Ovary (tissue), 3 donors: ENCODE measurements around the gene TPSB2.
"Not testable (repeated sequence)": the region's sequence is repeated elsewhere in the genome, so short reads cannot be mapped to it uniquely, and the experiment has no call there.

Source experiments
- CTCF ChIP-seq, 3 donors: fragments of 450-650 bp in 2 of 3; fragments of 200-600 bp in 1 of 3; IDR thresholded peaks; one replicate each; pipeline versions ENCODE4 v1.5.1 to v1.8.0; 2016 to 2022; ENCODE audit warnings: antibody characterized with exemption in 3 of 3, mild to moderate bottlenecking in 1 of 3
- POLR2A ChIP-seq: fragments of 450-650 bp; IDR thresholded peaks from one replicate; pipeline ENCODE4 v1.6.1; 2017; ENCODE audit warnings: antibody characterized with exemption, mild to moderate bottlenecking, moderate library complexity
- donor health status: DM: no; HTN: no; CAD: no.

- TF ChIP-seq CTCF (IDR thresholded peaks at IDR 0.05); POLR2A: not testable (repeated sequence)
Measured at GRCh38 chr16:1238909-1239308, 8.9 kb upstream of the TPSB2 start.
